ENCODE results near the gene QRICH1.

Gene QRICH1

GRCh38 chr3:48999085-48999858, 94.6 kb downstream of the QRICH1 start:
- FAIRE-seq = no peak

GRCh38 chr3:48997714-48998637, 95.9 kb downstream of the QRICH1 start:
- DNase-seq (ENCODE audit: low spot score) = no peak

More at GRCh38 chr3:48999085-48999858, 94.6 kb downstream of the QRICH1 start:
- DNase-seq (ENCODE audit: low spot score) = no peak

GRCh38 chr3:48997102-48997635, 96.7 kb downstream of the QRICH1 start:
- no peak for FAIRE-seq

More at GRCh38 chr3:48997714-48998637, 95.9 kb downstream of the QRICH1 start:
- no peak for FAIRE-seq

GRCh38 chr3:48996640-48997039, 97.2 kb downstream of the QRICH1 start:
- DNase-seq (ENCODE audit: low spot score) (no peak), FAIRE-seq (no peak)

More at GRCh38 chr3:48997102-48997635, 96.7 kb downstream of the QRICH1 start:
- DNase-seq (ENCODE audit: low spot score) = no peak

GRCh38 chr3:48993834-48994233, 100.0 kb downstream of the QRICH1 start:
- DNase-seq (ENCODE audit: low spot score) (no peak), FAIRE-seq (no peak)

GRCh38 chr3:48991851-48992545, 101.9 kb downstream of the QRICH1 start:
- no peak for FAIRE-seq

GRCh38 chr3:48990636-48991469, 103.0 kb downstream of the QRICH1 start:
- DNase-seq (ENCODE audit: low spot score) (no peak), FAIRE-seq (no peak)

More at GRCh38 chr3:48991851-48992545, 101.9 kb downstream of the QRICH1 start:
- no peak for DNase-seq (ENCODE audit: low spot score)

GRCh38 chr3:48989796-48990635, 103.9 kb downstream of the QRICH1 start, which contains the start of gene P4HTM:
Gene P4HTM (plus strand): TSS chr3:48990241. CDS start chr3:48990257, 16 bp downstream.
- peak; percentile 85 for DNase-seq (ENCODE audit: low spot score)
- peak; percentile 47 for FAIRE-seq

GRCh38 chr3:48989126-48989795, 104.6 kb downstream of the QRICH1 start:
- DNase-seq (ENCODE audit: low spot score) = no peak
- FAIRE-seq = no peak

GRCh38 chr3:48985831-48986376, 108.0 kb downstream of the QRICH1 start:
- DNase-seq (ENCODE audit: low spot score) (no peak), FAIRE-seq (no peak)

- DNase-seq (ENCODE audit: low spot score) (no peak), FAIRE-seq (no peak)
Observed at GRCh38 chr3:48984663-48985062, 109.2 kb downstream of the QRICH1 start.

GRCh38 chr3:48983096-48983495, 110.8 kb downstream of the QRICH1 start:
- no peak for DNase-seq (ENCODE audit: low spot score)
- no peak for FAIRE-seq

GRCh38 chr3:48982686-48983085, 111.2 kb downstream of the QRICH1 start:
- FAIRE-seq (no peak), DNase-seq (ENCODE audit: low spot score) (no peak)

- no peak for DNase-seq (ENCODE audit: low spot score)
- no peak for FAIRE-seq
Observed at GRCh38 chr3:48982016-48982415, 111.9 kb downstream of the QRICH1 start.

- FAIRE-seq = no peak
- DNase-seq (ENCODE audit: low spot score) = no peak
Observed at GRCh38 chr3:48980295-48980694, 113.6 kb downstream of the QRICH1 start.

Measured in RCC 7860 (cell line).